Activated CD8-positive, alpha-beta memory T cell treated with anti-CD3 and anti-CD28 coated beads, Interleukin-2, amount 50 U/mL, for 1 hour (primary cell): Measurements from ENCODE around the gene ORC5.
"Not testable (repeated sequence)": the region's sequence is repeated elsewhere in the genome, so short reads cannot be mapped to it uniquely, and the experiment has no call there.

Experiments
- DNase-seq: peaks from one replicate; pipeline ENCODE4 v3.0.0-alpha.2; 2020; ENCODE audit errors: extremely low read depth

Gene ORC5

GRCh38 chr7:104207731-104208420 lies at the start of gene ORC5:
Gene ORC5 (minus strand): TSS chr7:104208013. CDS start chr7:104207904, 109 bp downstream.
- no peak for DNase-seq

DNA sequence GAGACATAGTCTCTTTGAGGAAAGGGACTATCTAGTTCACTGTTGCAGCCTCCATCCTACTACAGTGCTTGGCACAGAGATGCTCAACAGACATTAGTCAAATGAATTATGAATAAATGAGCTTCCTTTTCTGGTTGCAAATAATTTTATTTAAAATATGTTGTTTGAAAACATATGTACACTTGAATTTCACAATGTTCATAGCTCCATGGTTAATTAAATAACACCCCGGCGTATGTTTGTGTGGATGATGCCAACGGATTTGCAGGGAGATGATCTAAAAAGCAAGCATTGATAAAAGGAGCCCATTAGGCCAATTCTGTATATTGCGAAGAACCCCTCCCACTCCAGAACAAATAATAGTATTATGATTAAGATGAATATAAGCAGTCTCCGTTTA lies 47.8 kb upstream of the ORC5 start:
- no peak for DNase-seq

- no peak for DNase-seq
Measured at GRCh38 chr7:104255194-104255593, 47.4 kb upstream of the ORC5 start.

- no peak for DNase-seq
Measured at GRCh38 chr7:104254696-104255095, 46.9 kb upstream of the ORC5 start.

- DNase-seq, result no peak
Measured at GRCh38 chr7:104252409-104253134, 44.8 kb upstream of the ORC5 start.

DNA sequence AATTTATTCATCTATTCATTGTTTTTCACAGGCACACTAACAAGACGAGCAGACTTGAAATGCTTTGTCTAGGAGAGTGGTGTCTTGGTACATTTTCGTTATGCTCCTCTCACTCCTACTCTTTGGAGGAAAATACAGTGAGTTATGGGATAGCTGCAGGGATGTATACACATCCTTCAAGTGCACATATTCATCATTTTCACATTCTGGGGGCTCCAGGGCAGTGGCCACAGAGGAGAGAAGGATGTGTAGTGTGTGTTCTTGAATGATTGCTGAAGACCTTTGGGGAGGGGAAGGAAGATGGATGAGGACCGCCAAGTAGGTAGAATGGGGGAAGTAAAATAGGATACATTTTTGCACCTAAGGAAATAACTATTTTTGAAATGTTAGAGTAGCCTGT lies 34.8 kb upstream of the ORC5 start:
- DNase-seq, result no peak

DNA sequence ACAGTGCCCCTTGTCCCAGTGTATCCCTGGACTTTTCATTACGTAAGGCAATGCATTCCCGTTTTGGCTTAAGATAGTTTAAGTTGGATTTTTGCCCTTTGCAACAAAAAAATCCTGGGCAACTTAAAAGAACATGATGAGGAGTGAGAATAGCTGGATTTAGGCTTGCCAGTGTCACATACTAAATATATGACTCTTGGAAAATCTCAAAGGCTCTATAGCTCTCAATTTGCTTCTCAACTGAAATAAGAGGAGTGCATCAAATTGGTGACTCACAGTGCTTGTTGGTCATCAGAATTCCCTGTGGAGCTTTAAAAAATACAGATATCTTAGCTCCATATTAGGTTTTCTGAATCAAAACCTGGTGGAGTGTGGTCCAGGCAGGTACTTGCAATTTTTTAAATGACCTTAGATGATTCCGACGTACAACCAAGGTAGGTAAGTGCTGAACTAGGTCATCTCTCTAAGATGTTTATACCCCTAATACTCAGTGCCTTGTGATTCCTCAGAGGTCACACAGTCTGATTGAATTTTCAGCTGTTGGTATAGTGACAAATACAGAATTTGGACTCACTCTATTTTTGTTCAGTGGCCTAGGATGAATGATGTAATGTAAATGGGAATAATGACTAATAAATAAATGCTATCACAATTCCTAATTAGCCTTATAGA lies 33.9 kb upstream of the ORC5 start:
- DNase-seq, result no peak

DNA sequence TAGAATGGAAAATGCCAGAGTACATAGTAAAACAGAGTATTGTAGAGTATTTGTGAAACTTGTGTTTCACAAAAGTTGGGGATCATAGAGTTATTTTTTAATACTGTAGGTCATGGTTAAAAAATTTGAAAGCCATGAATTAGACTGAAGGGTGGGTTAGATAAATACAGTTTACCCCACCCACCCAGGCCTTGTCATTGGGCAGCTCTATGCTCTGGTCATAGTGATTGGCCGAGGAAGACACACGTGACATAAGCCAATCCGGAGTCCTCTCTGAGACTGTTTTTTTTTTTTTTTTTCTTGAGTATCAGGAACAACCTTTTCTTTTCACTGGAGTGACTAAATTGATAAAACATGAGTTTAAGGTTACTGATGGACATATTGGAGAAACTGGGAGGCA lies 33.3 kb upstream of the ORC5 start:
- no peak for DNase-seq

DNA sequence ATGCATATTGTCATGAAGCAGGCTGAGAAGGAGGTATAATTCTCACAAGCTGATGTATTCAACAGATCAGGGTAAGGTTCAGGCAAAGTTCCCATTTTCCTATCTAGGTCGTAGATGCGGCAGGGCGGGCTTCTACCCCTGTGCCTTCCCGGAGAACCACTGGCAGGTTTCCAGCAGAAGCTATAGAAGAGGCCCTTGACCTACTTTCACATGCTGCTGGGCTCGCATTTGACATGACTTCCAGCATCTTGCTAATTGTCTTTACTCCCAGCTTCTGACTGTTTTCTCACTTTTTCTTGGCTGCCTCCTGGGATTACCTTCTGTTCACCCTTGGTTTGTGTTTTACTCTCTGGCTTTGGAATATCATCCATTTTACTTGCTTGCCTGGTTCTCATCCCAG lies 32.6 kb upstream of the ORC5 start:
- no peak for DNase-seq

DNA sequence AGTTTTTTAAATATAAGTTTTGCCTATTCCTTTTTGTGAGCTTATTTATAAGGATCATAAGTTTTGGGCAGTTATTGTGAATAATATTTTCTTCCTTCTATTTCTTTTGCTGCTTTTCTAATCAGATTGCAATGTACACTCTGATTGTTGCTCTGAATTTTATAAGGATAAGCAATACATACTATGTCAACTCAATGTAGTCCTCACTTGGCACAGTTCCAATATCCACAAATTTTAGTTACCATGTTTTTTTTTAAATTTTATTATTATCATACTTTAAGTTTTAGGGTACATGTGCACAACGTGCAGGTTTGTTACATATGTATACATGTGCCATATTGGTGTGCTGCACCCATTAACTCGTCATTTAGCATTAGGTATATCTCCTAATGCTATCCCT lies 27.2 kb upstream of the ORC5 start:
- DNase-seq, result not testable (repeated sequence)

DNA sequence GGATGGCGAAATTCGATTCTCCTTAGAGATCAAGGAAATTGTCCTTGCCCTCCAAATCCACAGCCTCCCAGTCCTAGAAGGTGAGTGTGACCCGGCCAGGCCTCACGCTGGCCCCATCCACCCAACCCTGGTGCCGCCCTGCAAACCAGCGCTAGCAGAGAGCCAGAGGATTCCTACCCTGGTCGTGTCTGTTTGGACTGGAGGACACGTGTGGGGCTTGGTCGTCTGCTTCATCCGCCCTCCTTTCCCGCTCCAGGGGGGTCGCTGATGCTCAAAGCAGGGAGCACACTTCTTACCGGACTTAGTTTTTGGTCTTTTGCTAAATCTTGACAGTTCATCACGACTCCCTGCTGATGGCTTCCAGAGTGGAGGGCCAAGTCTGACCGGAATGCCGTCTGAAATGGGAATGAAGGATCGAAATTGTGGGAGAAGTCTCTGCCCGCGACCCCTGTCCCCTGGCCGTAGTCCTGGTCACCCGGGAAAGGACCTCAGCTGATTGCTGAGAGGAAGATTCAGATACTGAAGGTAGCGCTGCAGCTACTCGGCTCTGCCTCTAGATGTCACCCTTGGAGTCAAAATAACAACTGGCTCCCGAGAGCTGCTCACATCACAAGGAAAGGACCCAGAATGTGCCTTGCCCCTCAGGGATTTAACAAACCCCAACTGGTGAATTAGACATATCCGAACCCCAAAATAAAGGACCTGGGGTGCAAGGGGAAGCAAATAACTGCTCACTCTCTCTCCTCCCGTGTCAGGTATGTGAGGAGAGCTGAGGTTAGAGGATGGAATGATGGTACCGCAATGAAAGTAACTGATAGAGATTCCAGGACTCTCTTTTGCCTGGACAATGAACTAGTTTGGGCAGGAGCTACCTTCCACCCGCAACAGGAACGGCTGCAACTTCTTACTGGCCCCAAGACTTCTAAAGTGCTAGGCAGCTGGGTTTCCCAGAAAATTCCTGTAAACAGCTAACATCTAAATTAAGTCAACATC lies 23.5 kb upstream of the ORC5 start:
- DNase-seq, result no peak

GRCh38 chr7:104230606-104231005 lies 22.8 kb upstream of the ORC5 start:
- DNase-seq, result no peak

DNA sequence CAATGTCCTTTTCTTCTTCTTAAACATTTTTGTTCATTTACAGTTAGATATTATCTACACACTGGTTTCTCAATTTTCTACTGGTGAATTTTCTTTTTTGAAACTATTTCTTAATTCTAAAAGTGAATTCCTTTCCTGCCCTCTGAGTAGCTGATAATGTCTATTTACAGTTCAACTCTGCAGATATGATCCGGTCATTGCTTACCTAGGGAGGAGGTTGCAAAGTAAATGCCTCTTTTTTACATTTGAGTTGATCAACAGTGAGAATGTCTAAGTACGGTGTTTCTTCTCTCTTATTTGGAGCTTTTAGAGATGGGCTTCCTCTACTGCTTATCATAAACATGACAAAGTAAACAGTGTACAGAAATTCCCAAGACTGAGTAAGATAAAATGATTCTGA lies 20.6 kb upstream of the ORC5 start:
- DNase-seq, result no peak

DNA sequence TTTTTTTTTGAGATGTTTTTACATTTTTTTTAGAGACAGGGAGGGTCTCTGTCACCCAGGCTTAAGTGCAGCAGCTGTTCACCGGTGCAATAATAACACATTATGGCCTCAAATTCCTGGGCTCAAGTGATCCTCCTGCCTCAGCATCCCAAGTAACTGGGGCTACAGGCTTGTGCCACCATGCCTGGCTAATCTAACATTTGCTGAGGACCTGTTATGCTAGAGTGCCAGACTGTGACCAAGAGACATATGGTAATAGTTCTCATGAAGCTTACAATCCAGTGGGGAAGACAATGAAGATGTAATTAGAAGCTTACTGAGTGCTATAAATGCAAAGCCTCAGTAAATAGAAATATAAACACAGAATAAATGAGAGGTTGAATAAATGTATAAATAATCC lies 17.6 kb upstream of the ORC5 start:
- no peak for DNase-seq

- no peak for DNase-seq
Measured at GRCh38 chr7:104217620-104218019, 9.8 kb upstream of the ORC5 start.

DNA sequence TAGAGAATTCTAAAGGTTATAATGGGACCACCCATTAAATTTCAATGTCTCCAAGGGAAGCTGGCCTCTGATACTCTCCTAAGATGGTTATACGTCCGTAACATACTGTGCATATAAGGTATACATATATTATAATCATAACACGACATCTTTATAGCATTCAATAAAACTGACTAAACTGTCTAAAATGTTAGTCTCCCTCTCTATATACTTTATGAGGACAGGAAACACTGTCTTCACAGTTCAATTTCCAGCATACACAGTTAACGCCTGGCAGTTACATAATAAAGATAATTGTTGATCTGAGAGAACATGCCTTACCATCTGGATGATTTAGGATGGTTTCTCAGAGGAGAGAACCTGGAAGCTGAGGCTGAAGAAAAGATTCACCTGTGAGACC lies 1.2 kb upstream of the ORC5 start:
- DNase-seq, result no peak

DNA sequence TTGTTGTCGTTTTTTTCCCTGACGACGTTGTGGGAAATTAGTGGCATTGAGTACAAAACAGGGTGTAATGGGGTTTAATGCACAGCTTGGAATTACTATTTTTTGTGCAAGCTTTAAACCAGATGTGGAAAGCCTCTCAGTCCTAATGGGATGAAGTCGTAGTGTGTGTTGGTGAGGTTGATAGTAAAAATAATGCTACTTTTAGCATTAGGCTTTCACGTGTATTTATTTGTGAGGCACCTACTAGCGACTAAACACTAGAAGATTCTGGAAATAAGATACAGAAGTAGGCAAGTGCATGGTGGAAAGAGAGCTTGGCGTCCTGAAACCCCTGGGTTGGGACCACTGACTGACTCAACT lies 588 bp upstream of the ORC5 start:
- no peak for DNase-seq

GRCh38 chr7:104207348-104207730 lies 474 bp downstream of the ORC5 start:
- DNase-seq, result no peak

DNA sequence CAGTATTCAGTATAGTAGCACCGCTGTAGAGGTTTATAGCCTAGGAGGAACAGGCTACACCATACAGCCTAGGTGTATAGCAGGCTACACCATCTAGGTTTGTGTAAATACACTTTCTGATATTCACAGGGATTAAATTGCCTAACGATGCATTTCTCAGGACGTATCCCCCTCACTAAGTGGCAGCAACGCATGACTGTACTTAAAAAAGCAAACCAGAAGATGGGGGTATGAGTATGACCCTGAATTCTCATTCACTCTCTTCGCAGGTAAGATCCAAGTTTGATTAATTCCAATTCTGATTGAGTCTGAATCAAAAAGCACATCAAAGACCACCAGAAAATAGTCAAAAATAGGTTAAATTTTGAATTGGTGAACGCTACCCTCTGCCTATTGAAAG lies 972 bp downstream of the ORC5 start:
- DNase-seq, result no peak

DNA sequence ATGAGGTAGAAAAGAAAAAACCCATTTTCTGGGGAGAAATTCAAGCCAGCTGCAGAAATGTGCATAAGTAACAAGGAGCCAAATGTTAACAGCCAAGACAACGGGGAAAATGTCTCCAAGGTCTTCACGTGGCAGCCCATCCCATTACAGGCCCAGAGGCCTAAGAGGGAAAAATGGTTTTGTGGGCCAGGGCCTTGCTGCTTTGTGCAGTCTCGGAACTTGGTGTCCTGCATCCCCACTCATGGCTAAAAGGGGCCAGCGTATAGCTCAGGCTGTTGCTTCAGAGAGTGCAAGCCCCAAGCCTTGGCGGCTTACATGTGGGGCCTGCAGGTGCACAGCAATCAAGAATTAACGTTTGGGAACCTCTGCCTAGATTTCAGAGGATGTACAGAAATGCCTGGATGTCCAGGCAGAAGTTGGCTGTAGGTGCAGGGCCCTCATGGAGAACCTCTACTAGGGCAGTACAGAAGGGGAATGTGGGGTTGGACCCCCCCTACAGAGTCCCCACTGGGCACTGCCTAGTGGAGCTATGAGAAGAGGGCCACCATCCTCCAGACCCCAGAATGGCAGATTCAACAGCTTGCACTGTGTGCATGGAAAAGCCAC lies 9.0 kb downstream of the ORC5 start:
- DNase-seq, result no peak

- no peak for DNase-seq
Measured at GRCh38 chr7:104196161-104196560, 11.7 kb downstream of the ORC5 start.

- DNase-seq, result no peak
Measured at GRCh38 chr7:104192434-104192833, 15.4 kb downstream of the ORC5 start.
